HepG2 (cell line): ENCODE results near the gene BCAM. TPM values are rescaled to one million over a fixed set of nuclear protein-coding genes. Genes with fewer than 3 reads are reported as not detected.

Experiments
- FOXA3 ChIP-seq: IDR thresholded peaks from 2 replicates; pipeline ENCODE4 v1.6.1; 2016; ENCODE audit warnings: missing genetic modification reagents, missing compliant biosample characterization
- KLF11 ChIP-seq: IDR thresholded peaks from 2 replicates; pipeline ENCODE4 v1.6.1; 2016; ENCODE audit warnings: missing compliant biosample characterization
- KLF6 ChIP-seq: IDR thresholded peaks from 2 replicates; pipeline ENCODE4 v1.8.0; 2016; ENCODE audit warnings: missing biosample characterization, missing genetic modification reagents
- POGZ ChIP-seq: sonication (generic); formaldehyde crosslinking; IDR thresholded peaks from 2 replicates; pipeline ENCODE4 v1.4.0; 2020; ENCODE audit warnings: mild to moderate bottlenecking, missing genetic modification reagents
- PRPF4 ChIP-seq: fragments of 200-400 bp; formaldehyde crosslinking; IDR thresholded peaks from 2 replicates; pipeline ENCODE4 v1.6.1; 2016; ENCODE audit warnings: low read length, low read depth; ENCODE audit not compliant: poor library complexity, severe bottlenecking
- SIX4 ChIP-seq: sonication (generic); formaldehyde crosslinking; IDR thresholded peaks from 2 replicates; pipeline ENCODE4 v1.4.0; 2020; ENCODE audit warnings: missing genetic modification reagents
- SMYD3 ChIP-seq: sonication (generic); formaldehyde crosslinking; IDR thresholded peaks from 2 replicates; pipeline ENCODE4 v1.8.1; 2023; ENCODE audit warnings: mild to moderate bottlenecking, missing genetic modification reagents
- SNAPC2 ChIP-seq: sonication (generic); formaldehyde crosslinking; IDR thresholded peaks from 2 replicates; pipeline ENCODE4 v1.8.1; 2022; ENCODE audit warnings: mild to moderate bottlenecking, missing genetic modification reagents
- SRY ChIP-seq: sonication (generic); formaldehyde crosslinking; IDR thresholded peaks from 2 replicates; pipeline ENCODE4 v1.8.0; 2022; ENCODE audit warnings: mild to moderate bottlenecking, missing genetic modification reagents
- XRCC5 ChIP-seq: fragments of 200-400 bp; formaldehyde crosslinking; optimal IDR thresholded peaks from 2 replicates; pipeline ENCODE3; 2017; ENCODE audit warnings: mild to moderate bottlenecking, low read length
- ZFAT ChIP-seq: sonication (generic); formaldehyde crosslinking; conservative IDR thresholded peaks from 2 replicates; pipeline ENCODE4 v1.8.1; 2023; ENCODE audit warnings: missing genetic modification reagents, inconsistent platforms
- ZMYM3 ChIP-seq: sonication (generic); formaldehyde crosslinking; IDR thresholded peaks from 2 replicates; pipeline ENCODE4 v1.5.1; 2020; ENCODE audit warnings: mild to moderate bottlenecking, missing genetic modification reagents
- ZNF251 ChIP-seq: sonication (generic); formaldehyde crosslinking; IDR thresholded peaks from 2 replicates; pipeline ENCODE4 v1.9.0; 2021; ENCODE audit warnings: mild to moderate bottlenecking, missing genetic modification reagents
- ZNF34 ChIP-seq: sonication (generic); formaldehyde crosslinking; IDR thresholded peaks from 2 replicates; pipeline ENCODE4 v1.4.0; 2020; ENCODE audit warnings: mild to moderate bottlenecking, missing genetic modification reagents, borderline replicate concordance
- ZNF414 ChIP-seq: sonication (generic); formaldehyde crosslinking; IDR thresholded peaks from 2 replicates; pipeline ENCODE4 v1.5.0; 2020; ENCODE audit warnings: missing genetic modification reagents
- ZNF431 ChIP-seq: sonication (generic); formaldehyde crosslinking; IDR thresholded peaks from 2 replicates; pipeline ENCODE4 v1.9.0; 2022; ENCODE audit warnings: missing genetic modification reagents, low read depth, mild to moderate bottlenecking, borderline replicate concordance
- ZNF510 ChIP-seq: sonication (generic); formaldehyde crosslinking; IDR thresholded peaks from 2 replicates; pipeline ENCODE4 v1.4.0; 2020; ENCODE audit warnings: low read depth, mild to moderate bottlenecking, missing genetic modification reagents
- ZNF703 ChIP-seq: sonication (generic); formaldehyde crosslinking; IDR thresholded peaks from 2 replicates; pipeline ENCODE4 v1.5.1; 2020; ENCODE audit warnings: missing genetic modification reagents, mild to moderate bottlenecking, moderate library complexity, borderline replicate concordance
- ZNF724P ChIP-seq: sonication (generic); formaldehyde crosslinking; IDR thresholded peaks from 2 replicates; pipeline ENCODE4 v1.8.0; 2022; ENCODE audit warnings: missing genetic modification reagents, borderline replicate concordance
- ZNF75D ChIP-seq: sonication (generic); formaldehyde crosslinking; IDR thresholded peaks from 2 replicates; pipeline ENCODE4 v1.8.1; 2023; ENCODE audit warnings: missing genetic modification reagents, mild to moderate bottlenecking, borderline replicate concordance
- polyA plus RNA-seq, 8 experiments: library from polyadenylated mRNA; depleted of rRNA in 3 of 8; stranded (reverse) in 7 of 8; unstranded in 1 of 8; fragments of >200 nt; fragmentation: Illumina TruSeq in 4 of 8; extraction: Trizol in 4 of 8; gene quantifications; 2 replicates each; pipeline versions ENCODE4 v1.2.1 to v1.2.3, GENCODE V29; 2011 to 2016; ENCODE audit warnings: low read depth in 4 of 8, missing spikeins in 1 of 8, mixed read lengths in 1 of 8; ENCODE audit not compliant: insufficient read depth in 1 of 8
- total RNA-seq, 5 experiments: library from RNA; depleted of rRNA; stranded (reverse); fragments of >200 nt; fragmentation: Illumina TruSeq; extraction: Trizol; gene quantifications; 2 replicates each; pipeline ENCODE4 v1.2.3, GENCODE V29; 2016; ENCODE audit warnings: low read depth in 1 of 5
- TF ChIP-seq, protein P1 (sequence below): sonication (generic); formaldehyde crosslinking; IDR thresholded peaks from 2 replicates; pipeline ENCODE4 v1.4.0; 2020; ENCODE audit warnings: missing genetic modification reagents
- TF ChIP-seq, protein P2 (sequence below): sonication (generic); formaldehyde crosslinking; IDR thresholded peaks from 2 replicates; pipeline ENCODE4 v1.5.1; 2020; ENCODE audit warnings: missing genetic modification reagents, mild to moderate bottlenecking, borderline replicate concordance
- TF ChIP-seq, protein P3 (sequence below): sonication (generic); formaldehyde crosslinking; IDR thresholded peaks from 2 replicates; pipeline ENCODE4 v1.4.0; 2020; ENCODE audit warnings: missing genetic modification reagents

The BCAM gene
- total and polyA plus RNA-seq, 2 of the 13 experiments (the other 11 are each of a cell fraction or from before 2014, with no cell fraction given) = 51.2 to 62.7 TPM

DNA sequence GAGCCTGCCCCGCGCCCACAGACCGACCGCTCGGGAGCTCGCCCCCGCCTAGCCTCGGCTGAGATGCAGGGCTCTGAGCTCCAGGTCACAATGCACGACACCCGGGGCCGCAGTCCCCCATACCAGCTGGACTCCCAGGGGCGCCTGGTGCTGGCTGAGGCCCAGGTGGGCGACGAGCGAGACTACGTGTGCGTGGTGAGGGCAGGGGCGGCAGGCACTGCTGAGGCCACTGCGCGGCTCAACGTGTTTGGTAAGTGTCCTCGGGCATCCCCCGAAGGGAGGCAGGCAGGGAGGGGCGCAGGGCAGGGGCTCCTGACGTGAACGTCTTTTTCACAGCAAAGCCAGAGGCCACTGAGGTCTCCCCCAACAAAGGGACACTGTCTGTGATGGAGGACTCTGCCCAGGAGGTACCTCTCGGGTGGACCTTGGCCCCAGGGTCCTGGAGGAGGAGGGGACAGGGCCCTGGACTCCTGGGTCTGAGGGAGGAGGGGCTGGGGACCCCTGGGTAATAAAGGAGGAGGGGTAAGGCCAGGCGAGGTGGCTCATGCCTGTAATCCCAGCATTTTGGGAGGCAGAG lies 3.3 kb downstream of the BCAM start (continued):
- TF ChIP-seq PRPF4 = no peak
- peak; percentile 68 for TF ChIP-seq ZMYM3 (CRISPR knock-in tag)
- no peak for TF ChIP-seq ZNF414 (CRISPR knock-in tag)
- TF ChIP-seq FOXA3 (CRISPR knock-in tag) = peak; percentile 38; the same call in 1 of the 2 replicates
- peak; percentile 51 for TF ChIP-seq XRCC5
- no peak for TF ChIP-seq ZNF251 (CRISPR knock-in tag)
- TF ChIP-seq ZNF431 = 0 out of 2 replicates have a peak, but pooled peaks have one; percentile 17
- no peak for TF ChIP-seq ZFAT (CRISPR knock-in tag)
- TF ChIP-seq, protein P1, sequence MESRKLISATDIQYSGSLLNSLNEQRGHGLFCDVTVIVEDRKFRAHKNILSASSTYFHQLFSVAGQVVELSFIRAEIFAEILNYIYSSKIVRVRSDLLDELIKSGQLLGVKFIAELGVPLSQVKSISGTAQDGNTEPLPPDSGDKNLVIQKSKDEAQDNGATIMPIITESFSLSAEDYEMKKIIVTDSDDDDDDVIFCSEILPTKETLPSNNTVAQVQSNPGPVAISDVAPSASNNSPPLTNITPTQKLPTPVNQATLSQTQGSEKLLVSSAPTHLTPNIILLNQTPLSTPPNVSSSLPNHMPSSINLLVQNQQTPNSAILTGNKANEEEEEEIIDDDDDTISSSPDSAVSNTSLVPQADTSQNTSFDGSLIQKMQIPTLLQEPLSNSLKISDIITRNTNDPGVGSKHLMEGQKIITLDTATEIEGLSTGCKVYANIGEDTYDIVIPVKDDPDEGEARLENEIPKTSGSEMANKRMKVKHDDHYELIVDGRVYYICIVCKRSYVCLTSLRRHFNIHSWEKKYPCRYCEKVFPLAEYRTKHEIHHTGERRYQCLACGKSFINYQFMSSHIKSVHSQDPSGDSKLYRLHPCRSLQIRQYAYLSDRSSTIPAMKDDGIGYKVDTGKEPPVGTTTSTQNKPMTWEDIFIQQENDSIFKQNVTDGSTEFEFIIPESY = peak; percentile 52
- TF ChIP-seq KLF11 = no peak
- TF ChIP-seq SMYD3 (CRISPR knock-in tag) = no peak
- TF ChIP-seq, protein P2, sequence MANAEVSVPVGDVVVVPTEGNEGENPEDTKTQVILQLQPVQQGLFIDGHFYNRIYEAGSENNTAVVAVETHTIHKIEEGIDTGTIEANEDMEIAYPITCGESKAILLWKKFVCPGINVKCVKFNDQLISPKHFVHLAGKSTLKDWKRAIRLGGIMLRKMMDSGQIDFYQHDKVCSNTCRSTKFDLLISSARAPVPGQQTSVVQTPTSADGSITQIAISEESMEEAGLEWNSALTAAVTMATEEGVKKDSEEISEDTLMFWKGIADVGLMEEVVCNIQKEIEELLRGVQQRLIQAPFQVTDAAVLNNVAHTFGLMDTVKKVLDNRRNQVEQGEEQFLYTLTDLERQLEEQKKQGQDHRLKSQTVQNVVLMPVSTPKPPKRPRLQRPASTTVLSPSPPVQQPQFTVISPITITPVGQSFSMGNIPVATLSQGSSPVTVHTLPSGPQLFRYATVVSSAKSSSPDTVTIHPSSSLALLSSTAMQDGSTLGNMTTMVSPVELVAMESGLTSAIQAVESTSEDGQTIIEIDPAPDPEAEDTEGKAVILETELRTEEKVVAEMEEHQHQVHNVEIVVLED (CRISPR knock-in tag) = no peak; the same call in 1 of the 2 replicates
- TF ChIP-seq ZNF34 (CRISPR knock-in tag) = no peak
- TF ChIP-seq ZNF510 (CRISPR knock-in tag) = no peak
- TF ChIP-seq POGZ = no peak
- TF ChIP-seq ZNF75D (CRISPR knock-in tag) = no peak
- no peak for TF ChIP-seq ZNF724P (CRISPR knock-in tag)
- TF ChIP-seq ZNF703 (CRISPR knock-in tag) = no peak
- TF ChIP-seq SRY (CRISPR knock-in tag) = 0 out of 2 replicates have a peak, but pooled peaks have one; percentile 12
- no peak for TF ChIP-seq SIX4 (CRISPR knock-in tag)
- no peak for TF ChIP-seq SNAPC2
- no peak for TF ChIP-seq KLF6
- TF ChIP-seq, protein P3, sequence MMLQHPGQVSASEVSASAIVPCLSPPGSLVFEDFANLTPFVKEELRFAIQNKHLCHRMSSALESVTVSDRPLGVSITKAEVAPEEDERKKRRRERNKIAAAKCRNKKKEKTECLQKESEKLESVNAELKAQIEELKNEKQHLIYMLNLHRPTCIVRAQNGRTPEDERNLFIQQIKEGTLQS (CRISPR knock-in tag) = no peak
